Measurements from ENCODE around the gene ALOX15. TPM values are rescaled to one million over a fixed set of nuclear protein-coding genes. Genes with fewer than 3 reads are reported as not detected.

The ALOX15 gene
- total RNA-seq, 4 donors from 2014 or later = not detected

DNA sequence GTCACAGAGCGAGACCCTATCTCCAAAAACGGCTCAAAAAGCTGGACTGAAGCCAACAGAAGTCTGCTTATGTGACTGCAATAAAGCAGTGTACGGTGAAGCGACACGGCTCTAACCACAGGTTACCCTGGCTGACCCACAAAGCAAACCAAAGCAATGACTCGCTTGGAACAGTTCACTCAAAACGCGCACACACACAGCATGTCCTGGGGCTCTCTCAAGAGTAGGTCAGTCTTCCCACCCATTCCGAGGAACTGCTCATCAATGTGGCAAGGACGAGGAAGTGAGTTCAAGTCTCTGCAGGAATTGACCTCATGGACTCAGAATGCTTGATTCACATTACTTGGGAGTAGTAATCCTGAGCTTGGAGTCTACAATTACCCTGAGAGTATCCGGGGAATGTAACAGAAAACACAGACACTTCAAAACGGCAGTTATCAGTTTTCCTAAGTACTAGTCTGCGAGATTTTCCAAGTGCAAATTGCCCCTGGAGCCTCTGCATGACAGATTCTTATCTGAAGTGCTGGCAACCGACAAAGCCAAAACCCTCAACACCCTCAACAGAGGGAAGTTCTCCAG is 37.1 kb upstream of the ALOX15 start:
- no peaks in the 10 kb centered on the region for H3K4me1 ChIP-seq
- H3K27me3 ChIP-seq = no peaks in the 10 kb centered on the region
- DNase-seq = no peak
- TF ChIP-seq, protein P1, sequence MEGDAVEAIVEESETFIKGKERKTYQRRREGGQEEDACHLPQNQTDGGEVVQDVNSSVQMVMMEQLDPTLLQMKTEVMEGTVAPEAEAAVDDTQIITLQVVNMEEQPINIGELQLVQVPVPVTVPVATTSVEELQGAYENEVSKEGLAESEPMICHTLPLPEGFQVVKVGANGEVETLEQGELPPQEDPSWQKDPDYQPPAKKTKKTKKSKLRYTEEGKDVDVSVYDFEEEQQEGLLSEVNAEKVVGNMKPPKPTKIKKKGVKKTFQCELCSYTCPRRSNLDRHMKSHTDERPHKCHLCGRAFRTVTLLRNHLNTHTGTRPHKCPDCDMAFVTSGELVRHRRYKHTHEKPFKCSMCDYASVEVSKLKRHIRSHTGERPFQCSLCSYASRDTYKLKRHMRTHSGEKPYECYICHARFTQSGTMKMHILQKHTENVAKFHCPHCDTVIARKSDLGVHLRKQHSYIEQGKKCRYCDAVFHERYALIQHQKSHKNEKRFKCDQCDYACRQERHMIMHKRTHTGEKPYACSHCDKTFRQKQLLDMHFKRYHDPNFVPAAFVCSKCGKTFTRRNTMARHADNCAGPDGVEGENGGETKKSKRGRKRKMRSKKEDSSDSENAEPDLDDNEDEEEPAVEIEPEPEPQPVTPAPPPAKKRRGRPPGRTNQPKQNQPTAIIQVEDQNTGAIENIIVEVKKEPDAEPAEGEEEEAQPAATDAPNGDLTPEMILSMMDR (IDR thresholded peaks at IDR 0.05) = no peak
- no peak overlapping the region for H3K4me3 ChIP-seq (replicated peaks in 1 of 3)
- 55 to 58% methylated on average over 14 of the region's 14 CpGs for WGBS, 2 donors
- H3K36me3 ChIP-seq = peaks cover 51 to 59% of the 10 kb centered on the region in 2 donors
- intact Hi-C loops (cut with DNase I) = no loop called here
- H3K27ac ChIP-seq = no peak overlapping the region
- H3K9me3 ChIP-seq = no peaks in the 10 kb centered on the region

DNA sequence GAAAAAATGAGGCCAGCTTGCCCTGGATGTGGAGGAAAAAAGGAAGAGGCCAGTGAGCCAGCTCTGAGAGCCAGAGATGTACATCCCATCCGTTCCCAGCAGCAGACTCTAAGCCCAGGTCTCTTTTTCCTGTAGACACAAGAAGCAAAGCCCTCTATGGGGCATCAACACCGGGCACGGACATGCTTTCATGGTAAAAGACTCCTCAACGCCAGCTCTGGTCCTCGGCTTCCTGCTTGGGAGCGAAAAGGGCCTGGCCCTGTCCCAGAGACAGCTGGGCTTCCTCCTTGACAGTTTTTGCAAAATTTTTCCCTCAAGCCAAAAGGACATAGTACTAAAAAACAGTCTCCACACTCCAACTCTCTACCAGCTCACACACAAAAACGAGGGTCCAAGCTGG is 35.3 kb upstream of the ALOX15 start:
- no peak for DNase-seq
- Histone ChIP-seq H3K9me3 (no peaks in the 10 kb centered on the region), H3K27ac (no peak overlapping the region), H3K4me3 (replicated peaks in 1 of 3) (no peak overlapping the region), H3K36me3 (peaks cover 52 to 54% of the 10 kb centered on the region in 2 donors), H3K27me3 (no peaks in the 10 kb centered on the region), H3K4me1 (no peaks in the 10 kb centered on the region)
- TF ChIP-seq POLR2A (IDR thresholded peaks at IDR 0.05) = no peak
- TF ChIP-seq, protein P1 (IDR thresholded peaks at IDR 0.05) = no peak
- intact Hi-C loops (cut with DNase I) = no loop called here
- WGBS, 2 donors = 91 to 93% methylated on average over 7 of the region's 7 CpGs

DNA sequence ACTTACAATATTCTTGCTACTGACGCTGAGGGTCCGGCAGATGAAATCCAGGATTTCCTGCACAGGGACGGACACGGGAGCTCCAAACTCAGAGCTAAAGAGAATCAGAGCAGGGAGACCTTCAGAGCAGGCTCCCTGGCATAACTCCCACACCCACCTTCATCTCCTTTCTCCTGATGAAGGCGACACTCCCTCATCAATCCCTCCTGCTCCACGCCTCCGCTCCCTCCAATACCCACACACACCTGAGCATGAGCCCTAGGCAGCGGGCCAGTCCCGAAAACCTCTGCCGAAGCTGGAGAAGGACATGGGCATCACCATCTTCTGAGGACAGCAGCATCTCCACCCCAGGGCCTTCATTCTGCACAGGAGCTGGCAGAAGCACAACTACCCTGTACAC is 34.3 kb upstream of the ALOX15 start:
- H3K36me3 ChIP-seq = peaks cover 44% of the 10 kb centered on the region in 2 donors
- intact Hi-C loops (cut with DNase I) = no loop called here

DNA sequence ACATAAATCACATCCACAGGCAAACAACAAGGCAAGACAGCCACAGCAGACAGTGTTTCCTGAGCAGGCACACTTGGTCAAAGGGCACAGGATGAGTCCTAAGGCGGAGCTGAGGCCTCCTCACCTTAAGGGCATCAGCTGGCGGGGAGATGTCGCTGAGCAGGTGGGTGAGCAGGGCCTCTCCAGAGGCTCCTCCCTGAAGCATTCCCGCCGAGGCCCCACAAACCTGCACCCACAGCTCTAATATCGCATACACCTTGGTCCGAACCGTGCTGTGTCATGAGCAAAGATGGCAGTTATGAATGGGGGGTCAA is 33.2 kb upstream of the ALOX15 start:
- no peak for TF ChIP-seq POLR2A (IDR thresholded peaks at IDR 0.05)
- TF ChIP-seq, protein P1 (IDR thresholded peaks at IDR 0.05) = no peak
- intact Hi-C loops (cut with DNase I) = no loop called here
- 95 to 100% methylated on average over 2 to 8 of the region's 8 CpGs for WGBS, 2 donors
- Histone ChIP-seq H3K4me3 (replicated peaks in 1 of 3) (no peak overlapping the region), H3K4me1 (no peaks in the 10 kb centered on the region), H3K27me3 (no peaks in the 10 kb centered on the region), H3K27ac (no peak overlapping the region), H3K36me3 (peaks cover 38 to 40% of the 10 kb centered on the region in 2 donors), H3K9me3 (no peaks in the 10 kb centered on the region)
- DNase-seq = no peak

More for the DNA sequence above, 34.3 kb upstream of the ALOX15 start:
- Histone ChIP-seq H3K4me1 (no peaks in the 10 kb centered on the region), H3K9me3 (no peaks in the 10 kb centered on the region), H3K27ac (no peak overlapping the region), H3K27me3 (no peaks in the 10 kb centered on the region), H3K4me3 (replicated peaks in 1 of 3) (no peak overlapping the region)
- DNase-seq = no peak
- TF ChIP-seq POLR2A (IDR thresholded peaks at IDR 0.05) = no peak
- TF ChIP-seq, protein P1 (IDR thresholded peaks at IDR 0.05) = no peak
- 94 to 96% methylated on average over 10 of the region's 10 CpGs for WGBS, 2 donors

- peaks cover 38 to 40% of the 10 kb centered on the region in 2 donors for H3K36me3 ChIP-seq
- H3K9me3 ChIP-seq = no peaks in the 10 kb centered on the region
- no peaks in the 10 kb centered on the region for H3K27me3 ChIP-seq
- no peak for DNase-seq
- no peak overlapping the region for H3K4me3 ChIP-seq (replicated peaks in 1 of 3)
- TF ChIP-seq, protein P1 (IDR thresholded peaks at IDR 0.05) = no peak
- no peak for TF ChIP-seq POLR2A (IDR thresholded peaks at IDR 0.05)
- no peaks in the 10 kb centered on the region for H3K4me1 ChIP-seq
- 93% methylated on average over 19 to 25 of the region's 27 CpGs for WGBS, 2 donors
- H3K27ac ChIP-seq = no peak overlapping the region
- intact Hi-C loops (cut with DNase I) = no loop called here
Measured at GRCh38 chr17:4673986-4674684, 32.7 kb upstream of the ALOX15 start.
